ENCODE measurements around the gene BTBD16. TPM values are rescaled to one million over a fixed set of nuclear protein-coding genes. Genes with fewer than 3 reads are reported as not detected.

BTBD16 gene
- total and polyA plus RNA-seq, 2 donors (not counting 3 experiments of a cell fraction or from before 2014, with no cell fraction given) = 0.04 TPM; not detected in 1

DNA sequence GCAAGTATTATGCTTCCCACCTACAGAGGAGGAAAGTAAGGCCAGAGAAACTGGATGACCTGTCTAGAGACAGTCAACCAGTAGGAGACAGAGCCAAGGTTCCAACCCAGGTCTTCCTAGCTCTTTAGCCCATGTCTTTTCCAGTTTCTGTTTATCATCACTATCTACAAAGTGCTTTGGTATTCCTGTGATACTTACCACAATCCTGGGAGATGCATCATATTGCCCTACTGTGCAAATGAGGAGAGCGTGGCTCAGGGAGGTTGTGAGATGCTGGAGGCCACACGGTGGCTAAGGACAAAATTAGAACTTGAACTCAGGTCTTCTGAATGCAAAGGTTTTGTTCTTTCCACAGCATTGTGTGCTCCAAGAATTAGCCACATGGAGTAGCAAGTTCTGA lies 92.2 kb downstream of the BTBD16 start:
- intact Hi-C loops (cut with micrococcal nuclease) (no loop called here), dilution Hi-C loops (cut with MboI; ENCODE audit: extremely low pct_ligation_motif_present, low sequenced_read_pairs) (no loop called here)
- H3K9me1 ChIP-seq (replicated peaks; ENCODE audit: control insufficient read depth, extremely low read depth, insufficient read depth, low read length) = no peaks in the 10 kb centered on the region
- H3K4me3 ChIP-seq (replicated peaks in 1 of 3; ENCODE audit: insufficient read depth in 1 of 3, low read depth in 1 of 3, low read length in 3 of 3) = no peak overlapping the region
- H3K27me3 ChIP-seq (ENCODE audit: control insufficient read depth in 2 of 2, insufficient read depth in 2 of 2, low read length in 2 of 2) = peaks cover 9 to 23% of the 10 kb centered on the region in 2 experiments
- ChIA-PET CTCF (no interaction called here), POLR2A (no interaction called here)
- FAIRE-seq (no peak), DNase-seq (ENCODE audit: low read depth, low spot score) (no peak)
- H3K79me2 ChIP-seq (ENCODE audit: control insufficient read depth, insufficient read depth, low read length) = no peaks in the 10 kb centered on the region
- H4K20me1 ChIP-seq (replicated peaks; ENCODE audit: control insufficient read depth, extremely low read depth, insufficient read depth, low read length) = no peaks in the 10 kb centered on the region
- TF ChIP-seq, protein P1, sequence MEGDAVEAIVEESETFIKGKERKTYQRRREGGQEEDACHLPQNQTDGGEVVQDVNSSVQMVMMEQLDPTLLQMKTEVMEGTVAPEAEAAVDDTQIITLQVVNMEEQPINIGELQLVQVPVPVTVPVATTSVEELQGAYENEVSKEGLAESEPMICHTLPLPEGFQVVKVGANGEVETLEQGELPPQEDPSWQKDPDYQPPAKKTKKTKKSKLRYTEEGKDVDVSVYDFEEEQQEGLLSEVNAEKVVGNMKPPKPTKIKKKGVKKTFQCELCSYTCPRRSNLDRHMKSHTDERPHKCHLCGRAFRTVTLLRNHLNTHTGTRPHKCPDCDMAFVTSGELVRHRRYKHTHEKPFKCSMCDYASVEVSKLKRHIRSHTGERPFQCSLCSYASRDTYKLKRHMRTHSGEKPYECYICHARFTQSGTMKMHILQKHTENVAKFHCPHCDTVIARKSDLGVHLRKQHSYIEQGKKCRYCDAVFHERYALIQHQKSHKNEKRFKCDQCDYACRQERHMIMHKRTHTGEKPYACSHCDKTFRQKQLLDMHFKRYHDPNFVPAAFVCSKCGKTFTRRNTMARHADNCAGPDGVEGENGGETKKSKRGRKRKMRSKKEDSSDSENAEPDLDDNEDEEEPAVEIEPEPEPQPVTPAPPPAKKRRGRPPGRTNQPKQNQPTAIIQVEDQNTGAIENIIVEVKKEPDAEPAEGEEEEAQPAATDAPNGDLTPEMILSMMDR (IDR thresholded peaks at IDR 0.05; ENCODE audit: extremely low read depth in 1 of 2, insufficient read depth in 1 of 2, low read depth in 1 of 2, low read length in 2 of 2) = no peak
- no peak for TF ChIP-seq JUN (IDR thresholded peaks at IDR 0.05; ENCODE audit: borderline replicate concordance, insufficient read depth, insufficient read length, low read depth)
- TF ChIP-seq POLR2AphosphoS5 (IDR thresholded peaks at IDR 0.05; ENCODE audit: insufficient read depth, low read depth, low read length) = no peak
- TF ChIP-seq MYC (IDR thresholded peaks at IDR 0.05; ENCODE audit: low read depth, low read length) = no peak
- TF ChIP-seq EZH2 (IDR thresholded peaks at IDR 0.05; ENCODE audit: borderline replicate concordance, low read depth, low read length, severe bottlenecking) = no peak
- TF ChIP-seq GATA2 (IDR thresholded peaks at IDR 0.05; ENCODE audit: insufficient read depth, insufficient read length, low read depth, low read length) = no peak
- TF ChIP-seq POLR2A (IDR thresholded peaks at IDR 0.05; ENCODE audit: low read depth, low read length) = no peak
- TF ChIP-seq FOS (IDR thresholded peaks at IDR 0.05; ENCODE audit: borderline replicate concordance, insufficient read depth, low read length) = no peak
- TF ChIP-seq, protein P2, sequence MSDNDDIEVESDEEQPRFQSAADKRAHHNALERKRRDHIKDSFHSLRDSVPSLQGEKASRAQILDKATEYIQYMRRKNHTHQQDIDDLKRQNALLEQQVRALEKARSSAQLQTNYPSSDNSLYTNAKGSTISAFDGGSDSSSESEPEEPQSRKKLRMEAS (IDR thresholded peaks at IDR 0.05; ENCODE audit: insufficient read depth, insufficient read length) = no peak
- no peak overlapping the region for H3K9ac ChIP-seq (replicated peaks; ENCODE audit: extremely low read depth, insufficient read depth, low read length)
- no peaks in the 10 kb centered on the region for H3K4me1 ChIP-seq (ENCODE audit: control insufficient read depth, extremely low read depth, insufficient read depth, low read length)
- H3K4me2 ChIP-seq (ENCODE audit: insufficient read depth, low read length) = no peak overlapping the region
- H3K36me3 ChIP-seq (ENCODE audit: control insufficient read depth in 2 of 2, extremely low read depth in 1 of 2, insufficient read depth in 2 of 2, low read length in 2 of 2) = no peaks in the 10 kb centered on the region
- no TSS peak for BruUV-seq (replicated peaks)
- H3K27ac ChIP-seq (ENCODE audit: insufficient read depth, low read depth, low read length) = no peak overlapping the region
- no peaks in the 10 kb centered on the region for H3K9me3 ChIP-seq (replicated peaks; ENCODE audit: control insufficient read depth, insufficient read depth, low read length)
- H2AFZ ChIP-seq (ENCODE audit: low read depth, low read length) = no peak overlapping the region
